Activated CD8-positive, alpha-beta memory T cell treated with anti-CD3 and anti-CD28 coated beads, Interleukin-2, amount 50 U/mL, for 1 hour (primary cell): Measurements from ENCODE around the gene IRF6.
A peak's percentile ranks its signal among the peaks of the same experiment; 100 is the strongest.

Source experiments
- DNase-seq: peaks from one replicate; pipeline ENCODE4 v3.0.0-alpha.2; 2020; ENCODE audit errors: extremely low read depth

Gene IRF6

DNA sequence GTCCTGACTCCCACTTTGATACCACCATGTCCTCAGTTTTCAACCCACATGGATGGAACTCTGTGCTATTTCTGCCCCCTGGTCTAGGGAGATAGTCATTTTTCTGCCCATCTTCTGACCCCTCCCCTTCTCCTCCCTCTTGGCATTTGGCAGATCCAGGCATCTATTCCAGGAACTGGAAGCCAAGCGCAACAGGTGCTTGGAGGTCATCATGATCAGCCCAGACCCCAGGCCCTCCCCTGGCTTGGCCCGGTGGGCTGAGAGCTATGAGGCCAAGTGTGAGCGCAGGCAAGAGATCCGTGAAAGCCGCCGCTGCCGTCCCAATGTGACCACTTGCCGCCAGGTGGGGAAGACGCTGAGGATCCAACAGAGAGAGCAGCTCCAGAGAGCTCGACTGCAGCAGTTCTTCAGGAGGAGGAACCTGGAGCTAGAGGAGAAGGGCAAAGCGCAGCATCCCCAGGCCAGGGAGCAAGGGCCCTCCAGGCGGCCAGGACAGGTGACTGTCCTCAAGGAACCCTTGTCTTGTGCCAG is 46.0 kb downstream of the IRF6 start:
- no peak for DNase-seq

- DNase-seq: no peak
Measured at GRCh38 chr1:209758400-209758799, 47.5 kb downstream of the IRF6 start.

DNA sequence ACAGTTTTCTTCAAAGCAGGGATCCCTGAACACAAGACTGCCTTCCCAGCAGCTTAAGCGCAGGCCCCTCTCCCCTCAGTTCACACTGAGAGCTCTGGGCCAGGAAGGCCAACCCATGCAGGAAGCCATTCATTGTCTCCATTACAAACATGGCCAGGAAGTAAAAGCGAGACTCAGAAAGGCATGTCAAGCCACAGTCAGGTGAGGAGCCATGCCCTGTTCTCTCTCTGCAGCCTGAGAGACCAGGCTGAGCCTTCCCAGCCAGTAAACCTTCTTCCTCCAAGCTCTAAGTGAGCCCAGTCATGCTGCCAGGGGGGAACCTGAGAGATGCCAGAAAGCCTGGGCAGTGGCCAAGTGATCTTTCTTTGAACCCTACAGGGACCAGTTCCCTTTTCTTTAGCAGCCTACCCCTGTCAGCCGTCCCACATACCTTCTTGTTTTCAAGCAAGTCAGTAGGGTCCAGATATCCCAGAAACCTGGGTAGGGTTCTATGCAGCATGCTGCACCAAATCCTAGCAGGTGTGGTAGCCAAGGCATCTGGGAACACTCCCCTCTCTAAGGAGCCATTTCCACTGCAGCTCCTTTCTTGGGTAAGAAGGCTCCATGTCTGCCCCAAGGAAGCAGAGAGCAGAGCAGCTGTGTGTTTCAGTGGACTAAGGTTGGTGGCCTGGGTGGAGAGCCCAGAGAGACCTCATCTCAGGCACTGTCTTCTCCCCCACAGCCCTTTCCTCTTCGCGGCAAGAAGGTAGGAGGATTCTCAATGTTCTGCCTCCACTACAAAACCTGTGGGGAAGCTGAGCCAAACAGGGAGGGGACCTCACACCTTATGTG is 49.1 kb downstream of the IRF6 start:
- DNase-seq: no peak

- peak; percentile 56 for DNase-seq
Measured at GRCh38 chr1:209755926-209756614, 49.9 kb downstream of the IRF6 start, which contains the start of gene TRAF3IP3. TRAF3IP3 (plus strand) TSS chr1:209756053; CDS start chr1:209760040, 3,987 bp downstream.

GRCh38 chr1:209755256-209755655 is 50.7 kb downstream of the IRF6 start:
- no peak for DNase-seq

- DNase-seq: no peak
Measured at GRCh38 chr1:209752890-209753289, 53.1 kb downstream of the IRF6 start.

GRCh38 chr1:209751627-209752231 is 54.2 kb downstream of the IRF6 start:
- DNase-seq: no peak

GRCh38 chr1:209749670-209750323 is 56.1 kb downstream of the IRF6 start:
- DNase-seq: no peak

DNA sequence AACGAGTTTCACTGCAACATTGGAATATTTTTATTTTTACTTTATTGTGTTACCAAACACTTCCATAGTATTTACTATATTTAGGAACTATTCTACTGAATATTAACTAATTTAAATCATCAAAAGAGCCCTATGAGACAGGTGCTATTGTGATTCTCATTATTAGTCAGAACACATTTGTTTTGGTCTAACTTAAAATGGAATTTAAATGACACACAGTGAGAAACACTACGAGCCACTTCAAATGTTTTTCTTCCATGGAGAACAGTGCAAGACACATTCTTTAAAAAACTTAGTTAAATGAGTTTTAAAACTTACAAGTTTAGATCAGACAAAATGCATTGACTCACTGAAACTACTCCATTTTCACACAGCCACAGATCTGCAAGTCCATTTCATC is 56.7 kb downstream of the IRF6 start:
- no peak for DNase-seq

DNA sequence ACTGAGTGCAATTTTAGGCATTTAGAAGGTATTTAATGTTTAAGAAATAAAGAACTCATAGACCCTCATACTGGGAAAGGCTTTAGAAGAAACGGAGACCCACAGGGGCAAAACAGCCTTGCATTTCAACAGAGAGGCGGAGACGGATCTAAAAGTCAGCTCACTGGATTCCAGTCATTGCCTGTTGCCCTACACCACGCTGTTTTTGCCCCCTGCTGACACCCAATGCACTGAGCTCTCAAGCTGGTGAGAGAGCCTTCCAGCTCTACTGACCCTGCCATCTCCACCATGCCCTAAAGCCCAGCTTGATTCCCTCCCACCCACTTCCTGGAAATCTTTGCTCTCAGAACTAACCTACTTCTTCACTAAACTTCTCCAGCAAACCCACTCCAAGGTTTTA is 57.3 kb downstream of the IRF6 start:
- no peak for DNase-seq

- DNase-seq: peak; percentile 53
Measured at GRCh38 chr1:209747580-209748262, 58.2 kb downstream of the IRF6 start.

DNA sequence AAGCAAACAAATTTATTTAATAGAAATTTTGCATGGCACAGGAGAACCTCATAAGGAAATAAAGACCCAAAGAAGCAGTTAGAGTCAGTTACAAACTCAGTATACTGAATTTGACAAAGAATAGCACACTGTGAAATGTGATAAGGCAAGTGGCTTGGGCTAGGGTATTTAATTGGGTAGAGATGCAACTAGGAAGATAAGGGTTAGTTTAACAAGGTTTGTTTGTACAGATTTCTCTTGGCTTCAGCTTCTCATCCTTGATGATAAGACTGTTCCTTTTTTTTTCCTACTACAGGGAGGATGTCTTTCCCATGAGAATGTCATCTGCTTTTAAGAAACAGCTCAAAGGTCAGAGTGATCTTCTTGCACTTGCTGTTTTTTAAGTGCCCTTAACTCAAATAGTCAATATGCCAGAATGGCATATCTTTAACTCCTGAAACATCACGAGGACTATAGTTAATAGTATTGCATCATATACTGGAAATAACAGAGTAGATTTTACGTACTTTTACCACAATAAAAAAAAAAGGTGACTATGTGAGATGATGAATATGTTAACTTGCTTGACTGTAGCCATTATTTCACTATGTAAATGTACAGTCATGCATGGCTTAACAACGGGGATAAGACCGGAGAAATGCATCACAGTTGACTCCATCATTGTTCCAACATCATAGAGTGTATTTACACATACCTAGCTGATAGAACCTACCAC is 59.3 kb downstream of the IRF6 start:
- no peak for DNase-seq

- no peak for DNase-seq
Measured at GRCh38 chr1:209743145-209743482, 62.8 kb downstream of the IRF6 start.

- no peak for DNase-seq
Measured at GRCh38 chr1:209742409-209743144, 63.4 kb downstream of the IRF6 start.

GRCh38 chr1:209741889-209742288 is 64.1 kb downstream of the IRF6 start:
- DNase-seq: no peak

GRCh38 chr1:209741193-209741592 is 64.7 kb downstream of the IRF6 start:
- no peak for DNase-seq

- DNase-seq: no peak
Measured at GRCh38 chr1:209738270-209738669, 67.7 kb downstream of the IRF6 start.

DNA sequence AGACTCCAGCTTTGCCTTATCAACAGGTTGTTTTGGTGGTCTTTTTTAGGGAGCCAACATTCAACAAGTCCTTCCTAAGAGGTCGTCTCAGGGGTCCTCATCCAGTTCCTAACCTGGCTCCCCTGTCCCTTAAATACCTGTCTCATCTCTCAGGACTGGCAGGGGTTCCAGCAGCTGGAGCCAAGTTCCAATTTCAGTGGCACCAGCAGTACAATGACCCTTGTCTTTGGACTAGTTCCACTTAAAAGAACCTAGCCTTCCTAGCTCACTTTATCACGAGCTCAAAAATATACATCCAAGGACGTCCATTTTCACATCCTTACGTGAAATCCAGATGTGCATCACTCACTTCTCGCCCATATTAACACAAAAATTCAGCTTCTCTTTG is 68.8 kb downstream of the IRF6 start:
- DNase-seq: no peak

DNA sequence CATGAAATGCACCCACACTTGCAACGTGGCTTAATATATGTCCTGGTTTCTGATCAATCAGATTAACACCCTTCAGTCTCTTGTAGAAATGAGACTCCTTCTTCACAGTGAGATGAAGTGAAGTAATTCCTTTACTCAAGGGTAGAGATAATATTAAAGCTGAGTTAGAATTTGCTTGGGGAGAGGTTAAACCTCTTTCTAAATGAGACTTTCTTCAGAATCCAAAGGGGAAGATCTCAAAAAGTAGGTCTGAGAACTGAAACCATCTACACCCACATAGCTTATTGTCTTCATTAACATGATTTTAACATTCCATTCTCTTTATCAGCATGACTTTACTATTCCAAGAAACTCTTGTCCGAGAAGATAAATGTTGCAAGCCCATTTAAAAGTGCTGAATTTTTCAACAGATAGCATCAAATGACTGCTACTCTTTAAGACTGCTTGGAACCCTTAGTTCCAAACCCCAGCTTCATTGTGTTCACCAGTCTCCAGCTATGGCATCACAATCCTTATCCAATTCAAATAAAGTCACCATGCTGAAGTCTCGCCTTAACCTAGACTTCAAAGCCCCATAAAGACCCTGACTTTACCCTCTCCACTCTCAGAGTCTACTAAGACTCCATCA is 69.3 kb downstream of the IRF6 start:
- DNase-seq: no peak
